ENCODE measurements around the gene PLEKHA7.
A peak's percentile ranks its signal among the peaks of the same experiment; 100 is the strongest.

The PLEKHA7 gene

DNA sequence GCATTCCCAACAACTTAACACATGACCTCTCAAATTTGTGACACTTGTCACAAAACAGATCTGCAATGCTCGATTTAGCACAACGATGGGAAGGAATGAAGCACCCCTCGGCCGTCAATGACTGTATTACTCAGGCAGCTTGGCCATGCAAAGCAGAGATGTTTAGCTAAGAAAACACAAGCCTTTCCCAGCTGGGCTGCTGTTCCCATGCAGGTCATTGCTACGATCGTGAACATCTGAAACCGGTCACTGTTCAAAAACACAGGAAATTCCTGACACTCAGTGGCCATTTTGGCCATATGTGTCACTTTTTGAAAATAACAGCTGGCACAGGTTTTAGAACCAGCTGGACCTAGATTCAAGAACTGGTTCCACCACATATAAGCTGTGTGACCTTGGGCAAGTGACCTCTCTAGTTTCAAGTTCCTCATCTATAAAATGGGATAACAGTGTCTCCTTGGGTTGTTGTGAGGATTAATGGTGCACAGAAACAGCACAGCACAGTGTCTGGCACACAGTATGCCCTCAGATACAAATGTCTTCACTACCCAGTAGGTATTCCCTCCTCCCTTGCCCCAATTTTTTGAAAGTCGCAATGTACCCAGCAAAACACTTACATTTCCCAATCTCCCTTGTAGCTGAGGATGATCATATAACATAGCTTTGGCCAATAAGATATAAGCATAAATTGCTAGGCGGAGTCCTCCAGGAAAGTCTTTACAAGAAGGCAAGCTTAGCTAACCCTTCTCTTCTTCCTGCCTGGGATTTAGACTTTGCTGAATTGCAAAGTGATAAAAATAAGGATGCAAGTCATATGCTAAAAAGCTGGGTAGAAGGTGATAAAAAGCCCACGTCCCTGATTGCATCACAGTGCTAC is 182.7 kb downstream of the PLEKHA7 start:
- no peak for DNase-seq

DNA sequence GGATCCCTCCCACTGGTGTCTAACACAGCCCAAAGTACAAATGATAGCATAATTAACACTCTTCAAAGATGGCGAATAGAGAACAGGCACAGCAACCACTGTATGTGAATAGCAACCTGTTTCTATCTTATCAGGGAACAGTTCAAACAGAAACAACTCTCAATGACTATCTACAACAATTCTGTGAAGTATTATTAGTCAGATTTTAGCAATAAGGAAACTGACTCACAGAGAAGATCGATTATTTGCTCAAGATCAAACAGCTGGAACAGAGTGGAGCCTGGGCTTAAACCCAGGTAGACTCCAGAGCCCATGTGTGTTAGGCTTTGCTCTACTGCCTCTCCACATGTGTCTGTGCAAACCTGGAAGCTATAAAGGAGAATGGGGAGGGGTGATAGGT is 187.1 kb downstream of the PLEKHA7 start:
- no peak for DNase-seq

DNA sequence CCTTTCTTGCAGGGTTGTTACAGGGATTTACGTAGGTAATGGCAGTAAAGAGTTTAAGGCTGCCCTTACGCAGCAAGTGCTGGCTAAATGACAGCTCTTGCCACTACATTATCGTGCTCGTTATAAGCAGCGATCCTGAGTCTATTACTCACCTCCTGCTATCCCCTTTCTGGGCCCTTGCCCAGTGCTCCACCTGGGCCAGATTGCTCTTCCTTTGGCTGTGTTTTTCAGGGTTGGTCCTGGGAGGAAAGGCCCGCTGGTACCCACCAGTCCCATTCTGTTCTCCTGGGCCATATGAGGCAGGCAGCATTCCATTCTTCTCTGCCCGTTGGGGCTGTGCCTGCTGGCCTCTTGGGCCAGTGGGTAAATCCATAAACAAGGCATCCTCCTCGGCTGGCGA is 188.2 kb downstream of the PLEKHA7 start:
- DNase-seq: no peak

DNA sequence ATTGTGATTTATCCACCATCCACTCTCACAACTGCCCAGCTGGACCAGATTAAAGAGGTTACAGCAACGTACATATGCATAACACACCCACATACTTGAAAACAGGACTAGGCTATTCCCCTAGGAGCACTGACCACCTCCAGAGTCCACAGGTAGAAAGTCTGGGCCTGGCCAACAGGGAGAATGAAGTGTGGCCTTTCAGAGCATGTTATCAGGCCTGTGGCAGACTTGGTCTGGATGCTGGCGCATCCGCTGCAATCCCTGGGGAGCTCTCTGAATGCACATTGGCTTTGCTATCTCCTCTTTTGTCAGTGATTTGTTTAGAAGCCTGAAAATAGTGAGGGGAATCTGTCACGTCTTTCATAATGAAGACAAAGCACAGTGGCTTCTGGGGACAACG is 189.1 kb downstream of the PLEKHA7 start:
- no peak for DNase-seq

DNA sequence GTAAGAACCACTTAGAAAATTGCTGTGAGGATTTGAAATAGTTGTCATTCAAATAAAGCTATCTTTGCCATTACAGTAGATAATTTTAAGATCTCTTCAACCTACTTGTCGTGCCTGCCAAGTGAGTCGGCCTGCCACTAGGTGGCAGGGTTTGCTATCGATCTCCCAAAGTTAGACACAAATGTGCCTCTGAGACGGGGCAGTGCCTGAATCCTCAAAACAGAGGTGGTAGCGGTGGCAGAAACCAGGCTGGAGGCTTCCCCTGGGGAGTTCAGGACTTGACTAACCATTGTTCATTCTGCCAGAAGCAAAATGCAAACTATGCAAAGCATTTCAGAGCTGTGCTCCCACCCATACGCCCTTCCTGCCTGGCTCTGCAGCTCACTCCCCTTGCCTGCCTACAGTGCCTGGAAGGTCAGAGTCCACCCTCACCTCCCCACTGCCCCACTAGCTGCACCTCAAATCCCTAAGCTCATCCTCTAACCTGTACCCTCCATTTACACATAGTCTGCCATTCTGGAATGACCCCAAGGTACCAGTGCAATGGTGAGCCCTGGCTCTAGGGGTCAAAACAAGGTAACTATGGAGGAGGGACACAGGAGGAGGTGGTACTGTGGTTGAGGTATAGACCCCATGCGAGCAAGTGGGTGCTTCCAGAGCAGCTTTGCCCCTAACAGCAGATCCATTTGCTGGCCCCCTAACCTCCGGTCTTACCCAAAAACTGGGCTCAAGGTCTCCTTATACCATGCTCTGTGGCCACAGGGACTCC is 193.7 kb downstream of the PLEKHA7 start:
- DNase-seq: peak; percentile 77

DNA sequence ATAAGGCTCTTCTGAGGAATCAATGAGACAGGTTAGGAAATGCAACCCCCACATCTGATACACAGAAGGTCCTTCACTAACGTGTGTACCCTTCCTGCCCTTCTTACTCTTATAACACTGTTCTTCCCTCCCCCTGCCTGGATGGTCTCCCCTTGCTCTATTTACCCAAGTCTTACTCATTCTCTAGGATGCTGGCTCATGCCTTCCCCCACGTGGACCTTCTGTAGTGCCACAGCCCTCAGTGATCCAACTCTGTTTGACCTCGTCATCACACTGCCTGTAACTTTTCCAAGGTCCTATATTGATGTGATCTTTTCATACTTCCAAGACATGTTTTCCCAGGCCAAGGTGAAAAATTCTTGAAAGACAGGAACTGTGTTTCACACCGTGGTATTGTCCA is 195.9 kb downstream of the PLEKHA7 start:
- no peak for DNase-seq

DNA sequence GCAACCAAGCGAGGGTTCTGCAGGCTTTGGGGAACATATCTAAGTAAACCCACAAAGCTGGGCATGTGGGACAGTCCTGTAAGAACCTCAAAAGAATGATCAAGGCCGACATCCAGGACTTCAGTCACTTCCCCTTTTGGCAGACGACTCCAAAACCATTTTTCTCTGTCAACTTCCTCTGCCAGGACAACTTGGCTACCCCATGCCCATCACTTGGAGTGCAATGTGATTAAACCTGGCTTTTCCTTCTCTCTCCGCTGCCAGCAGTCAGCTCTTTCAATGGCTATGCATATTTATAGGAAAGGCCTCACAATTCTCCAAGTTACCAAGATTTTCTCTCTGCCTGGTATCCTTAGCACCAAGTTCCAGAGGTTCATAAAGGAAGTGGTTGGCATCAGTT is 196.9 kb downstream of the PLEKHA7 start:
- no peak for DNase-seq

DNA sequence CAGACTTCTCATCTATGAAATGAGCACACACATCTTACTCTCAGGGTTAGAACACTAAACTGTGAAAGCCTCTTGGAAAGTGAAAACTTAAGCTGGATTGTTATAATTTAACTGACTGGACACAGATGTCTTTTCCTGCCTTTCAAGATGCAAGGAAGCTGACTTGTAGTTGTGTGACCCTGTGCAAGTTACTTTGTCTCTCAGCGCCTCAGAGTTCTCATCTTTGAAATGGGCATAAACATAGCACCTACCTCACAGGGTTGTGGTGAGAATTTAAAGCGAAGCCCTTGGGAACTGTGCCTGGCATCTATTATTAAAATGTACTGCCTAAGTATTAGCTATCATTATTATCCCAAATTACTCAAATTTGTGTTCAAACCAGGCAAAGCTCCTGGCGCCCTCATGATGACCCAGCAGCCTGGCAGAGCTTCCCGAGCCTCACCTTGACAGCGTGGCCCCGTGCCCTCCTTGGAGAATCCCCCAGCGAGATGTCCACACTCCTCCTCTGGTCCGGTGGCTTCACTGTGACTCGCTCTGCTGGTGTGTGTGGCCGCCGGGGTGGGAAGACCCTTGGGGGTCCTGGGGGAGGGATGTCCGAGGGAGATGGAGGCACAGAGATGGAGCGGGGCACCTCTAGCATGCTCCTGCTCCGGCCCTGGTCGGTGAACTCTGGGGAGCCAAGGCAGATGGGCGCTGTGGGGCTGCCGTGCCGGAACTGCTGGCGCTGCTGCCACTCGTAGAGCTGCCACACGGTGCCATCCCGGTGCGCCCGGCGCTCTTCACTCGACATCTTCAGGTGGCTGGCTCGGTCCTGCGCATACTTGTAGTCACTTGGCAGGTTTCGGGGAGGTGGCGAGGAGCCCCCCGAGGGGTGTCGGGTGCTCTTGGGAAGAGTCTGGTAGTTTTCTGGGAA is 197.6 kb downstream of the PLEKHA7 start:
- DNase-seq: no peak

DNA sequence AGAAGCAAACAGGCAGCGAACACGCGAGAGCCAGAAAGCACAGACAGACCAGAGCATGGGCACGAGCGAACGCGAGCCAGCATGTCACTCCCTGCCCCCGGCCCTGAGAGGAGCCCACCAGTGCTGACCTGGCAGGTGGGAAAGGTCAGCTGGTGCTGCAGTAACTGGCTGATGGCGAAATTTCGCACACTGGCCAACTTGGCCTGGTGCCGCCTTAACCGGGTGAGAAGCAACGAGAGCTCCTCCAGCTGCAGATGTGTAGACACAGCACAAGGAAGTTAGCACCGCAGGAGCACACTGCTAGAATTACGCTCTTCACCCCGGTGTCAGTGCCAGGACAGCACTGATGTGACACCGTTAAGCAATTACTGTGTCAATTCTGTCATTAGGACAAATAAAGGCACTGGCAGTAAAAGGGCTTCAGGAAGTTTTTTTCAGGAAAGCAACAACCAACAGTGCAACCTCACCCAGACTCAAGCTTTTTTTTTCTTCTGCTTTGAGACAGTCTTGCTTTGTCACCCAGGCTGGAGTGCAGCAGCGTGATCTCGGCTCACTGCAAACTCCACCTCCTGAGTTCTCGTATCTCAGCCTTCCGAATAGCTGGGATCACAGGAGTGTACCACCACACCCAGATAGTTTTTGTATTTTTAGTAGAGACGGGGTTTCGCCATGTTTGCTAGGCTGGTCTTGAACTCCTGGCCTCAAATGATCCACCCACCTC is 199.0 kb downstream of the PLEKHA7 start:
- DNase-seq: no peak

DNA sequence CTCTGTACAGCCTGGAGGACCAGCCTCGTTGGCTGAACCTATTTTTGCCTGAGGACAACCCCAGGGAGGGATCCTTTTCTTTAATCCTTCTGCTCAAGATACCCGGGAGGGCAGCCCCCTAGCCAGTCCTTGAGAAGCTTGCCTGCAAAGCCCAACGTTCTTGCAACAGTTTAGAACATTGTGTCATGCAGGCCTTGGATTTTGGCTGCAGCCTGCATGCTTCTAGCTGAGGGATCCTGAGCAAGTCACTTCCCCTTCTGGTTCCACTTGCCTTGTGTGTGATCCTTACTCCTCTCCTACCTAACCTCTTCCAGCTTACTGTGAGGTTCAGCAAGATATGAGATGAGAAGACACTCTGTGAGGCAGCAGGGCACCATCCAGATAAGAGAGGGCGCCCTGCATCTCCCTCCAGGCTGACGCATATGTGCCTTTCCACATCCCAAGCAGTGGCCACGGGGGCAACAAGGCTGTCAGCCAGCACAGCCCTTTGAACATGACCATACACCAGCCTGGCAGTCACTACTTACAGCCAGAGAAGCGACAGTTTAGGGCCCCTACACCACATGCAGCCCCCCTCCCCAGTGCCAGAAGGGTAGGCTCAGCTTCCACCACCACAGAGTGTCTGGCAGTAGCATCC is 199.7 kb downstream of the PLEKHA7 start:
- DNase-seq: no peak

DNA sequence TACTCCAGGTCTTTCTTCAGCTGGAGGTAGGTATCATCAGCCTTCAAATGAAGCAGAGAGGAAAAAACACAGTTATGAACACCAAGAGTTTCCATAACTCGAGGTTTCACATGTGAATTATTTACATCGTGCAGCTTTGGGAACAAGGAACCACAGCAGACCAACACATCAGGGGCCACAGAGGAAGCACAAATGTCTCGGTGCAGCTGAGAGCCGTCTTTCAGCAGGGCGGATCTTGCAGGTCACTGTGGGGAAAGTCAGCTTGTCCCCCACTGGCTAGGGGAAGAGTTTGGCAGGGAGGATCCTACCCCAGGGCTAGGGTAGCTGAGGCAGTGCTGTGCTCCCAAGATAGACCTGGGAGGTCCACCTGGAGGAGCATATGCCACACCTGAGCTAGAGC is 201.1 kb downstream of the PLEKHA7 start:
- no peak for DNase-seq

DNA sequence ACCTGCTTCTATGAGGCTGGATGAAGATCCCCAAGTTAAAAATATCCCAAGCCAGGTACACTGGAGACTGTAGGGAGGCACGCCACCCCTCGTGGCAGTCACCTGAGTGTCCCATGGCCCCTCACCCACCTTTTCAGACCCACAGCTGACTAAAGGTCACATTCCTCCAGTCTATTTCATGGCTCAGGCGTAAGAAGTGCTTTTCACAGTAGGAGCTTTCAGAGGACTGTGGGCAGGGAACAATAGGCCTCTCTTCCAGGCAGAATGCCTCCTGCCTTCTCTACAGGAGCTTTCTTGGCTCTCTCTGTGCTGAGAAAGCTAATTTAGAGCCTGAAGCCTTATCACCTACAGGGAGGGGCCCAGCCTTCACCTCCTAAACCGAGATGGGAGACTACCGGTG is 201.9 kb downstream of the PLEKHA7 start:
- DNase-seq: no peak

DNA sequence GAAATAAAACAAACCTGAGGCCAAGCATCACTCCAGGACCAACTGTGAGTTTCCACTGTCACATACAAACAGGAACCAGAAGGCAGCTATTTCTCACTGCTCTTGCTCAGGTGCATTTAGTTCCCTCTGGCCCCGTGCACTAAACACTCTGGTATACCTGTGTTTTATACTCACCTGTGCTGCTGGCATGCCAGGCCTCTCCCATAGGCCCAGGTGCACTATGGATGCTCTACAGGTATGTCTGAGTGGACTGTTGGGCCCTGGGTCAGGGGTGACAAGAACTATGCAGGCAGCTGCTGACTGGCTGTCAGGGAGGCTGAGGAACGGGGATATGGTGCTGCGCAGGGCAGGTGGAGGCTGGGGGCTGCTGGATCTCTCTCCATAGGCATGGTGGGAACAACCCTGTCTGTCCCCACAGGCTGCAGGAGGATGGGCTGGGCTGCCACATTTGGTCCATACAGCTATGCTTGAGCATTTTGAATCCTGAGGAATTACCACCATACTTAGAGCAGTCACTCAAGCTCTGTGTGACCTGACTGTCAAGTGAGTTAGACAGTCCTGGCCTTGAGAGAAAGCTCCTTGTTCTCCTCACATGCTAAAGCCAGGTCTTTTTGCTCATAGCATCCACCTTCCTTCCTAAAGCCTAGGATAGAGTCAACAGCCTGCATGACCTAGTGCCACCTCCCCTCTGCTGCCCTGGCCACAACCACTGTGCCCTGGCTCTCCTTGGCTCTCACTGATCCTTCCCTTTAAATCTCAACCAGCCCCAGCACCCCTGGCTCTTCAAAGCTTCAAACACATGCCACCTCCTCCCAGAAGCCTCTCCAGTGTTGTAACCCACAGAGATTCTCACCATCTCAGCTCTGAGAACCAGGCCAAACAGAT is 202.8 kb downstream of the PLEKHA7 start:
- no peak for DNase-seq

DNA sequence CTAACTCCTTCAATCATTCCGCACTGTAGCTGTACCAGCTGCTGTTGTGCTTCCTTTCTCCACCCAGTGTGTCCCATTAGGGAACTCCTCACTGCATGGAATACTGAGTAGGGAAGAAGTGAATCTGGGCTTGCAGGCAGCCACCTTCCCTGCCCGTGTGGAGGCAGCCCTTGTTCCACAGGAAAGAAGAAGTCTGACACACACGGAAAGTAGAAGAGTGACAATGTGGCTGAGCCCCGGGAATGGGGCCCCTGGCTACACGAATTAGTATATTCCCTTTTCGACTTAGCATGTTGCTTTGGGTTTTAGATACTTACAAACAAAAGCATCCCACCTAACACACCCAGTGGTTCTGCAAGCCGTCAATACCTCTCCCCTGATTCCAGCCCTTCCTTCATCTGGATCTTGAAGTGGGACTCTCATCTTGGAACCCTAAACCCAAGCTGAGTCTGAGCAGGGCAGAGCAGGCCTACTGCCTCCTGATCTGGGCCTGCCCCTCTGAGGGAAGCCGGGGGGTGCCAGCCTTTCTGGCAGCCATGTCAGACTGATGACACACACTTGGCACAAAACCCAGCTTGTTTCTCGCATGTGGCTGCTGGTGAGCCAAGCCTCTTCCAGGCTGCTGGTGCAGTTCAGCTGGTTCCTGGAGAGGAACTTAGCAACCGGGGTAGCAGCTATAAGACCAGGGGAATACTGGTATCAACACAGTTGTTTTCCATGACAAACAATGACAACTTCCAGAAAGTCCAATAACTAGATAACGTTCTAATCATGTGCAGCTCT is 204.1 kb downstream of the PLEKHA7 start:
- peak; percentile 57 for DNase-seq

DNA sequence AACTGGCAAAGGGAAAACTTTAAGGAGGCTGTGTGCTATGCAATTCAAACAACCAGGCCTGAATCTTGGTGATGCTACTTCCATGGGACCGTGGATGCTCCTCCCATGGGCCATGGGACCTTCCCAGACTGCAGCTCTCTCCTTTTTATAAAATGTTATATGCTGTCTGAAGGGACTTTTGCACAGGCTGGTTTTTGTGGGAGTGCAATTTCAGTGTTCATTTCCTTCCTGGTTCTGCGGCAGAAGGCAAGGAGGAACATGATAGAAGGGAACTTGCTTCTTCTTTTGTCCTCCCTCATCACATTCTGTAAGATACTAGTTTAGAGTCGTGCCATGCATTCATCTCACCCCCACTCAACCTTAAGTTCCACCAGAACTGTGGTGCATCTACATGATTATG is 206.9 kb downstream of the PLEKHA7 start:
- DNase-seq: no peak

DNA sequence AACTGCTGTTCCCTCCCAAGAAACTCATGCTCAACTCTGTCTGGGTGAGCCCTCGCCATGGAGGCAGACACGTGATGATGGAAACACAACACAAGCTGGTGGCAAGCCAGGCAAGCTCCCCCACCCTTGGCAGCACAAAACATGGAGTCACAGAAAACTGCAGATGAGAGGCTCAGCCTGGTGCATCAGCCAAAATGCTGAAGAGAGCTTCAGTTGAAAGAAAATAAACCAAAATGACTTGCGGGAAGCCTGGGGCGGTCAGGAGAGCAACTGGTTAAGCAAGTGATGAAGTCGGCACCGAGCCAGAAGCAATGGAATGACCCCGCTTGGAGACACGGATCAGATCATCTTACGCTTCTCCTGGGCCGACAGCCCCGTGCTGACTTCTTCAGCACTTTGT is 207.4 kb downstream of the PLEKHA7 start:
- peak; percentile 67 for DNase-seq

DNA sequence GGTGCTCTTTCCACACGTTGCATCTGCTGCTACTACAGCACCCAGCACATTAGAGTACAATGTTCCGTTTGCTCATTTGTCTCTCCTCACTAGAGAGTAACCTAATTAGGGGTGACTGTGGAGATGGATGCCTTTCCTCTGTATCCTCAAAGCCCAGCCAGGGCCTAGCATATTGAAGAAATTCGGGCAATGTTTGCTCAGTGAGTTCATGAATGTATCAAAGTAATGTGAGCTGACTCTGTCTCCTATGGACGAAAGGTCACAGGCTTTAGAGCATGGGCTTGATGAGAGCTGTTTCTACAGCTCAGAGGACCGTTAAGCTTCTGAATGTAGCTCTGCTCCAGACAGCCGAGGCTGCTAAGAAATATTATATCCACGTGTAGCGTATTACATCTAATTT is 208.3 kb downstream of the PLEKHA7 start:
- DNase-seq: no peak

DNA sequence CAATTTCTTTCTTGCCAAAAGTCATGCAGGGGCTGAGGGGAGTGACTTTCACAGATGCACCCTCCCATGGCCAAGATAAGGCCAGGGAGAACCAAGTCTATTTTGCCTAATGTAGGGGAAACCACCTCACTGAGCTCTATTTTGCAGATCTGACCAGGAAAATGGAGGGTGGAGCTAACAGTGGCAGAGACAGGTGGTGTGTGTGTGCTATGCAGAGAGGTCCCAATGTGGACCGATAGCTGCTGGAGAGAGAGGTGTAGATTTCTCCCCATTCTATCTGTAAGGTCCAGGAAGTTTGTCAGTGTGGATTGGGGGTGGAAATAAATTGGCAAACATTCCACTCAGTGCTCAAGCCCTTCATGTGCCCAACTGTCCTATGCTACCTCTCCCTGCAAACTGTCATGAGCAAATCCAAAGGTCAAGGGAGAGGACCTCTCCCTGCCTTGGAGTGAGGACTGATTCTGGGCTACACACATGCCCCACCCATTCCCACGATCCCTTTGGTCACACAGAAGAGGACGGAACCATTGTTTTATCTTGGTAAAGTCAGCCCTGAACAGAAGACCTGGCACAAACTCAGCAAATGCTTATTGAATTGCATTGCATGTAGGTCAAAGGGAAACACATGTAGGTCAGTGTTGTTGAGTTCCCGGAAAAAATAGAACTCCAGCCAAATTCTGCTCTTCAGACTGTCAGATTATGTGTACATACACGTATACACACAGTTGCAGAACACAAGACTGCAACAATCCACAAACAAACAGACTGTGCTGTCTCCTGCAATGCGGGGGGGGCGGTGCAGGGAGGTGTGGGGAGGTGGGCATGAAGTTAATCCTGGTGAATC is 209.9 kb downstream of the PLEKHA7 start:
- no peak for DNase-seq

Data from left hindlimb (tissue), 1 donor.